Esophagus squamous epithelium (tissue), 4 donors: ENCODE results near the gene IDNK.

Experiments
- POLR2A ChIP-seq, 4 donors: fragments of 450-650 bp; IDR thresholded peaks; one replicate each; pipeline ENCODE4 v1.6.1; 2017; ENCODE audit warnings: antibody characterized with exemption in 4 of 4, mild to moderate bottlenecking in 4 of 4, moderate library complexity in 3 of 4
- TF ChIP-seq, protein P1 (sequence below), 6 experiments: fragments of 450-650 bp in 4 of 6; fragments of 200-600 bp in 2 of 6; sonication (generic) in 2 of 6; IDR thresholded peaks; one replicate each; pipeline ENCODE4 v1.5.1; 2016 to 2019; ENCODE audit warnings: antibody characterized with exemption in 6 of 6, mild to moderate bottlenecking in 4 of 6, moderate library complexity in 4 of 6

DNA sequence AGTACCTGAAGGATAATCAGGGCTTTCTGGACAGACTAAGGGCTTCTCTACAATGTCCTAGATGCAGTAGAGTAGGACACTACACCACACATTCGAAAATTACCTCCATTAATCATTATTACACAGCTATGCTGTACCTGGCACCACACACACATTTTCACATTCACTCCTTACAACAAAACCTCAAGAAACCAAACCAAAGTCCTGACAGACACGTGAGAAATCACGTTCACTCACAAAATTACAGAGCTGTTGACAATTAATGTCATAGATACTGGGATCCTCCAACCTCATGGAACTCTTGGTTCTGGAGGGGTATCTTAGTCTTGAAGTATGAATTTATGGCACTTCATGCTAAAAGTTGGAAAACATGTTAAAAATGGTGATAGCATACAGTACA, 68.5 kb downstream of the IDNK start:
- TF ChIP-seq, protein P1, sequence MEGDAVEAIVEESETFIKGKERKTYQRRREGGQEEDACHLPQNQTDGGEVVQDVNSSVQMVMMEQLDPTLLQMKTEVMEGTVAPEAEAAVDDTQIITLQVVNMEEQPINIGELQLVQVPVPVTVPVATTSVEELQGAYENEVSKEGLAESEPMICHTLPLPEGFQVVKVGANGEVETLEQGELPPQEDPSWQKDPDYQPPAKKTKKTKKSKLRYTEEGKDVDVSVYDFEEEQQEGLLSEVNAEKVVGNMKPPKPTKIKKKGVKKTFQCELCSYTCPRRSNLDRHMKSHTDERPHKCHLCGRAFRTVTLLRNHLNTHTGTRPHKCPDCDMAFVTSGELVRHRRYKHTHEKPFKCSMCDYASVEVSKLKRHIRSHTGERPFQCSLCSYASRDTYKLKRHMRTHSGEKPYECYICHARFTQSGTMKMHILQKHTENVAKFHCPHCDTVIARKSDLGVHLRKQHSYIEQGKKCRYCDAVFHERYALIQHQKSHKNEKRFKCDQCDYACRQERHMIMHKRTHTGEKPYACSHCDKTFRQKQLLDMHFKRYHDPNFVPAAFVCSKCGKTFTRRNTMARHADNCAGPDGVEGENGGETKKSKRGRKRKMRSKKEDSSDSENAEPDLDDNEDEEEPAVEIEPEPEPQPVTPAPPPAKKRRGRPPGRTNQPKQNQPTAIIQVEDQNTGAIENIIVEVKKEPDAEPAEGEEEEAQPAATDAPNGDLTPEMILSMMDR (IDR thresholded peaks at IDR 0.05) = no peak
- no peak for TF ChIP-seq POLR2A (IDR thresholded peaks at IDR 0.05)
